NB4 (cell line): ENCODE results near the gene ARHGEF17.

Source experiments
- DNase-seq: peaks from one replicate; pipeline ENCODE4 v3.0.0; 2010; ENCODE audit warnings: low read depth
- H3K4me3 ChIP-seq: one replicate; pipeline ENCODE4 v1.5.1; 2011; ENCODE audit warnings: mild to moderate bottlenecking, low read depth, low read length, moderate library complexity
- MYC ChIP-seq: IDR thresholded peaks from 2 replicates; pipeline ENCODE4 v1.6.1; 2011; ENCODE audit warnings: low read depth, low read length
- POLR2A ChIP-seq: IDR thresholded peaks from 2 replicates; pipeline ENCODE4 v1.6.1; 2011; ENCODE audit warnings: mild to moderate bottlenecking; ENCODE audit not compliant: insufficient read length; ENCODE audit errors: extremely low read depth
- TF ChIP-seq, protein P1 (sequence below): IDR thresholded peaks from one replicate; pipeline ENCODE4 v1.5.1; 2012; ENCODE audit warnings: low read depth, low read length
- TF ChIP-seq, protein P2 (sequence below): IDR thresholded peaks from 2 replicates; pipeline ENCODE4 v1.6.1; 2011; ENCODE audit warnings: low read depth, low read length

ARHGEF17 gene

GRCh38 chr11:73310076-73310475 lies 2.0 kb downstream of the ARHGEF17 start:
- H3K4me3 ChIP-seq, result no peak overlapping the region
- DNase-seq, result no peak
- TF ChIP-seq, protein P1, sequence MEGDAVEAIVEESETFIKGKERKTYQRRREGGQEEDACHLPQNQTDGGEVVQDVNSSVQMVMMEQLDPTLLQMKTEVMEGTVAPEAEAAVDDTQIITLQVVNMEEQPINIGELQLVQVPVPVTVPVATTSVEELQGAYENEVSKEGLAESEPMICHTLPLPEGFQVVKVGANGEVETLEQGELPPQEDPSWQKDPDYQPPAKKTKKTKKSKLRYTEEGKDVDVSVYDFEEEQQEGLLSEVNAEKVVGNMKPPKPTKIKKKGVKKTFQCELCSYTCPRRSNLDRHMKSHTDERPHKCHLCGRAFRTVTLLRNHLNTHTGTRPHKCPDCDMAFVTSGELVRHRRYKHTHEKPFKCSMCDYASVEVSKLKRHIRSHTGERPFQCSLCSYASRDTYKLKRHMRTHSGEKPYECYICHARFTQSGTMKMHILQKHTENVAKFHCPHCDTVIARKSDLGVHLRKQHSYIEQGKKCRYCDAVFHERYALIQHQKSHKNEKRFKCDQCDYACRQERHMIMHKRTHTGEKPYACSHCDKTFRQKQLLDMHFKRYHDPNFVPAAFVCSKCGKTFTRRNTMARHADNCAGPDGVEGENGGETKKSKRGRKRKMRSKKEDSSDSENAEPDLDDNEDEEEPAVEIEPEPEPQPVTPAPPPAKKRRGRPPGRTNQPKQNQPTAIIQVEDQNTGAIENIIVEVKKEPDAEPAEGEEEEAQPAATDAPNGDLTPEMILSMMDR, result no peak
- TF ChIP-seq POLR2A (no peak), MYC (no peak)
- TF ChIP-seq, protein P2, sequence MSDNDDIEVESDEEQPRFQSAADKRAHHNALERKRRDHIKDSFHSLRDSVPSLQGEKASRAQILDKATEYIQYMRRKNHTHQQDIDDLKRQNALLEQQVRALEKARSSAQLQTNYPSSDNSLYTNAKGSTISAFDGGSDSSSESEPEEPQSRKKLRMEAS, result no peak

DNA sequence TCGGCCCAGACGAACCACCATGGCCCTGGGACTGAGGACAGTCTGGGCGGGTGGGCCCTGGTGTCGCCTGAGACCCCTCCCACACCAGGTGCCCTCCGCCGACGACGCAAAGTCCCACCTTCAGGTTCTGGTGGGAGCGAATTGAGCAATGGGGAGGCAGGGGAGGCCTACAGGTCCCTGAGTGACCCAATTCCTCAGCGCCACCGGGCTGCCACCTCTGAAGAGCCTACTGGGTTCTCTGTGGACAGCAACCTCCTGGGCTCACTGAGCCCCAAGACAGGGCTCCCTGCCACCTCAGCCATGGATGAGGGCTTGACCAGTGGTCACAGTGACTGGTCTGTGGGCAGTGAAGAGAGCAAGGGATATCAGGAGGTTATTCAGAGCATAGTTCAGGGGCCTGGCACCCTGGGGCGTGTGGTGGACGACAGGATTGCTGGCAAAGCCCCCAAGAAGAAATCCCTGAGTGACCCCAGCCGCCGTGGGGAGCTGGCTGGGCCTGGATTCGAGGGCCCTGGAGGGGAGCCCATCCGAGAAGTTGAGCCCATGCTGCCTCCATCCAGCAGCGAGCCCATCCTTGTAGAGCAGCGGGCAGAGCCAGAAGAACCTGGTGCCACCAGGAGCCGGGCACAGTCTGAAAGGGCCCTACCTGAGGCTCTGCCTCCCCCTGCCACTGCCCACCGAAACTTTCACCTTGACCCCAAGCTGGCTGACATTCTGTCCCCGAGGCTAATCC lies 2.8 kb downstream of the ARHGEF17 start:
- TF ChIP-seq, protein P1, result no peak
- TF ChIP-seq MYC, result no peak
- no peak for TF ChIP-seq POLR2A
- TF ChIP-seq, protein P2, result no peak
- H3K4me3 ChIP-seq, result no peak overlapping the region
- no peak for DNase-seq

DNA sequence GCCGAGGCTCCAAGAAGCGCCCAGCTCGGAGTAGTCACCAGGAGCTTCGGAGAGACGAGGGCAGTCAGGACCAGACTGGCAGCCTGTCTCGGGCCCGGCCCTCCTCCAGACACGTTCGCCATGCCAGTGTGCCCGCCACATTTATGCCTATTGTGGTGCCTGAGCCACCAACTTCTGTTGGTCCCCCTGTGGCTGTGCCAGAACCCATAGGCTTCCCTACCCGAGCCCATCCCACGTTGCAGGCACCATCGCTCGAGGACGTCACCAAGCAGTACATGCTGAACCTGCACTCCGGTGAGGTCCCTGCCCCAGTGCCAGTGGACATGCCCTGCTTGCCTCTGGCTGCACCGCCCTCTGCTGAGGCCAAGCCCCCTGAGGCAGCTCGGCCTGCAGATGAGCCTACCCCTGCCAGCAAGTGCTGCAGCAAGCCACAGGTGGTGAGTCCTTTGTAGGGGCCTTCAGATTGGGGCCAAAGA lies 3.4 kb downstream of the ARHGEF17 start:
- DNase-seq, result no peak
- no peak overlapping the region for H3K4me3 ChIP-seq
- TF ChIP-seq, protein P2, result no peak
- TF ChIP-seq POLR2A, result no peak
- TF ChIP-seq, protein P1, result no peak

GRCh38 chr11:73312036-73312435 lies 4.0 kb downstream of the ARHGEF17 start:
- TF ChIP-seq, protein P2, result no peak
- no peak for TF ChIP-seq MYC
- no peak for TF ChIP-seq POLR2A
- TF ChIP-seq, protein P1, result no peak
- no peak for DNase-seq
- H3K4me3 ChIP-seq, result peak overlapping the region; percentile 7

GRCh38 chr11:73312851-73313327 lies 4.8 kb downstream of the ARHGEF17 start:
- no peak overlapping the region for H3K4me3 ChIP-seq
- TF ChIP-seq, protein P2, result no peak
- no peak for TF ChIP-seq POLR2A
- TF ChIP-seq, protein P1, result no peak
- no peak for TF ChIP-seq MYC
- no peak for DNase-seq

DNA sequence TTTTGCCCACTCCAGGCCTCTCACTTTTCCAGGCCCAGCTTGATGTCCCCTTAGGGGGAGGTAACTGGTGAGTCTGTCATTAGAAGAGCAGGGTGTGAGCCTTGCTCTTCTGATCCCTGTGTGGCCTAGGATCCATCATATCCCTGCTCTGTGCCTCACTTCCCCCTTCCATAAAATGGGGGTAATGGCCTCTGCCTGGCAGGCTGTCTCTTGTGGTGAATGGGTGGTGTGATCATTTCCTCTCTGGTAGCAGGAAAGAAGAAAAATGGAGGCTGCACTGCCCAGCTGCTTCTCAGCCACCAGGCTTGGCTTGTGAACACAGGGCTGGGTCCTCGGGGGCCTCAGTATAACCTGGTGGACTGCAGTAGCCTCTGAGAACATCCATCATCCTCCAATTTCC lies 5.6 kb downstream of the ARHGEF17 start:
- TF ChIP-seq, protein P2, result no peak; the same call in 1 of the 2 replicates
- TF ChIP-seq, protein P1, result no peak
- no peak for TF ChIP-seq POLR2A
- no peak for TF ChIP-seq MYC
- H3K4me3 ChIP-seq, result no peak overlapping the region
- DNase-seq, result peak; percentile 72
